ENCODE data around the gene THOC2.

The THOC2 gene

DNA sequence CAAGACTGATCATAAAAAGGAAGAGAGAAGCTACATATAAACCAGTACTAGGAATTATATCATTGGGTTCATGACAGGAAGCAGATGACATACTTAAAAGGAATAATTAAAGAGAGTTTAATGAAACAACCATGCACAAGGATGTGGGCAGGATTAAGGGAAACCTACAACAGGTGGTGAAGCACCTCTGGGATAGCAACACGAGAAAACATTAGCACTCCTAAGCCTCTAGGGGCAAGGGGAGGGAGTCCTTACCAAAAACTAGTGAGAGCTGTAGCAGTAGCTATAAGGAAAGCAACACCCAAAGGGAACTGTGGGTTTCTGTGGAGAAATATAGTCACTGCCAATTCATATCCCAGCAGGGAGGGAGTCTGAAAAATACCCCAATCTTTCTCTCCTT lies 7.2 kb upstream of the THOC2 start:
- TF ChIP-seq, protein P1, sequence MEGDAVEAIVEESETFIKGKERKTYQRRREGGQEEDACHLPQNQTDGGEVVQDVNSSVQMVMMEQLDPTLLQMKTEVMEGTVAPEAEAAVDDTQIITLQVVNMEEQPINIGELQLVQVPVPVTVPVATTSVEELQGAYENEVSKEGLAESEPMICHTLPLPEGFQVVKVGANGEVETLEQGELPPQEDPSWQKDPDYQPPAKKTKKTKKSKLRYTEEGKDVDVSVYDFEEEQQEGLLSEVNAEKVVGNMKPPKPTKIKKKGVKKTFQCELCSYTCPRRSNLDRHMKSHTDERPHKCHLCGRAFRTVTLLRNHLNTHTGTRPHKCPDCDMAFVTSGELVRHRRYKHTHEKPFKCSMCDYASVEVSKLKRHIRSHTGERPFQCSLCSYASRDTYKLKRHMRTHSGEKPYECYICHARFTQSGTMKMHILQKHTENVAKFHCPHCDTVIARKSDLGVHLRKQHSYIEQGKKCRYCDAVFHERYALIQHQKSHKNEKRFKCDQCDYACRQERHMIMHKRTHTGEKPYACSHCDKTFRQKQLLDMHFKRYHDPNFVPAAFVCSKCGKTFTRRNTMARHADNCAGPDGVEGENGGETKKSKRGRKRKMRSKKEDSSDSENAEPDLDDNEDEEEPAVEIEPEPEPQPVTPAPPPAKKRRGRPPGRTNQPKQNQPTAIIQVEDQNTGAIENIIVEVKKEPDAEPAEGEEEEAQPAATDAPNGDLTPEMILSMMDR (IDR thresholded peaks at IDR 0.05), result no peak

DNA sequence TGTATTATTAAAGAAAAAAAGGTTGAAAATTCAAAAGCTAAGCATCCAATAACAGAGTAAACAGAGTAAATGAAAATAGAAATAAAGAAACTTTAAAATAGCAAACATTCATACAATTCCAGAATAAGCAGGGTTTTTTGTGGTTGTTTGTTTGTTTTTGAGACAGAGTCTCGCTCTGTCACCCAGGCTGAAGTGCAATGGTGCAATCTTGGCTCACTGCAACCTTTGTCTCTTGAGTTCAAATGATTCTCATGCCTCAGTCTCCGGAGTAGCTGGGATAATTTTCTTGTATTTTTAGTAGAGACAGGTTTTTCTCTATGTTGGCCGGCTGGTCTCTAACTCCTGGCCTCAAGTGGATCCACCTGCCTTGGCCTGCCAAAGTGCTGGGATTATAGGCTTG lies 6.6 kb upstream of the THOC2 start:
- TF ChIP-seq, protein P1 (IDR thresholded peaks at IDR 0.05), result no peak

DNA sequence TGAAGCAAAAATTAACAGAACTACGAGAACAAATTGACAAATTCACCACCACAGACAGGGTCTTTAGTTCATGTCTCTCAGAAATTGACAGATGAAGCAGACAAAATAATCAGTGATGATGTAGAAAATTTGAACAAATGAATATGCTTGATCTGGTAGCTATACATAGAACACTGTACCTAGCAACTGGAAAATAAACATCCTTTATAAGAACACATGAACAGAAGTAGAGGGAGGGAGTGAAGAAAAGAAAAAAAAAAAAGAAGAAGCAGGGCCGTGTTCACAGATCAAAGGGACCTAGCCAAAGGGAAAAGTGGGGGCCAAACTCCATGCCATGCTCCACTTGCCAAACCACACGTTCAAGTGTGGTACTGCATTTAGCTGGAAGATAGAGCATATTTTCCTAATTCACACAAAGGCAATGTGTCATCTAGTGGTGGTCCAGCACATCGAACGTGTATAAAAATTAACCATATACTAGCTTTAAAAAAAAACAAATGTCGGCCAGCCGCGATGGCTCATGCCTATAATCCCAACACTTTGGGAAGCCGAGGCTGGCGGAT lies 5.6 kb upstream of the THOC2 start:
- TF ChIP-seq, protein P1 (IDR thresholded peaks at IDR 0.05), result no peak

DNA sequence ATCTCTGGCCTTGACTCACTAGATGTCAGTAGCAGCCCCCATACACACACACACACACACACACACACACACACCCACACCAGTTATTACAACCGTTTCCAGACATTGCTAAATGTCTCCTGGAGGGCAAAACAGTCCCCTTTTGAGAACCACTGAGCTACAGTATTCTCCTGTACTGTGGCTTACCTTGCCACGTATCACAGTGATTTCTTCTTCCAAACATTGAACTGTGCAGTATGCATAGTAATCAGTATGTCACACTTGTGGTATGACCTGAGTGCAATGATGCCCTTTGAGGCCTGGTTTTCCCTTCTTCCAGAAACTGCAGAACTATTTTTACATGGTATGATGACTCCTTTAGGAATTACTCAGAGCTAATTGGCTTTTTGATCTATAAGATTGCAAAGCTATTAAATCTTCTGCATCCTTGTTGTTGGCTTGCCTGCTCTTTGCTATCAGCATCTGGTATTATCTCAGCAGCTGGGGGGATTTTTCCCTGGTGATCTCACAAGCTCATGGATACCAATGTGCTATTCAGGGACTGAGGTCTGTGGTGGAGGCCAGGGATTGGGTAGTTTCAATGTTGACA lies 3.6 kb upstream of the THOC2 start:
- TF ChIP-seq, protein P1 (IDR thresholded peaks at IDR 0.05), result no peak

DNA sequence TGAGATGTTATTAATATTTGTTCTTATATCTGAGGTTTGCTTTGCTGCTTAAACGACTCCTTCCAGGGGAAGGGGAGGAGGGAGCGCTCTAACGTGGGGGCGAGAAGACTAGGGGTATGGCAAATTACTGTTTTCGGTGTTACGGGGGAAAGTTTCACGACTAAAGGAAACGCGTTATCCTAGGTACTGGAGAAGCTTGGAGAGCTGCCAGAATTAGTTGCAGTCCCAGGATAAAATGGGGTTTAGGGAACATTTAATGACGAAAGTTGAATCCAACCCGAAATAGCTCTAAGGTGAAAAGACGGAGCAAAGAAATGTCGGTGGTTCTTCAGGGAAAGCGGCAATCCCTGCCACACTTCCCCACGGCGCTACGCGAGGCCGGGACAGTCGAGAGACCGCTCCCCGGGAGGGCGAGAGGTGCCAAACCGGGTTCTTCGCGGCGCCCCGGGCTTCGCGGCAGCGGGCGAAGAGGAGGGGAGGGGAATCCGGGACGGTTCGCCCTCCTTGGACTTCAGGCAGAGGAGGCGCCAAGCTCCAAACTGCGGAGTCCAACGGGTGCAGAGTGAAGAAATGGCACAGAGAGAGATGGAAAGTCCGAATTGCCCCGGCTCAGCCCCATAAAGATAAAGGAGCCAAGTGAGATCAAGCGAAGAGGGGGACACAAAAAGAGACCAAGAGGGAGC lies 724 bp downstream of the THOC2 start:
- TF ChIP-seq, protein P1 (IDR thresholded peaks at IDR 0.05), result no peak

DNA sequence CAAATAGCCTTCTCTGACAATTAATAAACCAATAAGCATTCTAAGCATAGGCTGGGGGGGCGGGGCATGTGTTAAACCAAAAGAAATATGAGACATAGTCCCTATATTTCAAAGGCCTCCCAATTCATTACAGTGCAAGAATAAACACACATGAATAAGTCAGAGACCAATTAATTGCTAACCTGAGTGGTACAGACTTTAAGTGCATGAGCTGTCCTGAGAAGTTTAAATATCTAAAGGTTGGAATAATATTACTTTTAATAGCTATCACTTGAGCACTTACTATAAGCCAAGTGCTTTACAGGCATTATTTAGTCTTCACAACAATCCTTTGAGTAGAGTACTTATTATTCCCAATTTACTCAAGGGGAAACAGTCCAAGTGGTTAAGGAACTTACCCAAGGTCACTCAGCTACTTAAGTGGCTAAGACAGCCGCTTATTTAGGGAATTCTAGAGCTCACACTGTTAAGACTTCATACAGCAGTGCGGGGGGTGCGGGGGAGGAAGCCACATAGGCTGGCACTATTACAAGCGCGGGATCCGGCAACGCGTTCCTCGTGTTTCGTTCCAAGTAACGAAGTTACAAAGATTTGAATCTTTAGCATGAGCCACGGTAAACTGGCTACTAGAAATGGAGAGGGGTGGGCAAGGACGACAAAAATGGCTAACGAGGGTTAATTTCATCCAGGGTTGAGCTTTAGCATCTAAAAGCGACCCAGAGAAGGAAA lies 1.4 kb downstream of the THOC2 start:
- TF ChIP-seq, protein P1 (IDR thresholded peaks at IDR 0.05), result no peak

DNA sequence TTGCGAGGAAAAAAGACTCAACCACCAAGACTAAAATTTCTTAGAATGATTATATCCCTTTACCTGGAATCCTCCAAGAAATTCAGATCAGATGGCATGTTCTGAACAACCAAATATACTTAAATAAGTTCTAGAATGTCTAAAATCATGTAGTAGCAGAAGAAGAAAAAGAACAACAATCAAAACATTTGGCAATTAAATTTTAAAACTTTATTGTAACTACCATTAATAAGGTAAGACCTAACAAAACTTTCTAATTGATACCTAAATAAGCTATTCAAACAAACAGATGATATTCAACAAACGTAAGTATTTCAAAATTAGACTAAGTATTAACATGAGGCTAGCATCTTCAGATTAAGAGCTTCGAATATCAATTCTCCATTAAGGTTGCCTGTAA lies 4.3 kb downstream of the THOC2 start:
- TF ChIP-seq, protein P1 (IDR thresholded peaks at IDR 0.05), result no peak

Data from LNCAP (cell line).